Smooth muscle cell (in vitro differentiated cells): ENCODE results near the gene CLMN. TPM values are rescaled to one million over a fixed set of nuclear protein-coding genes. Genes with fewer than 3 reads are reported as not detected.
A peak's percentile ranks its signal among the peaks of the same experiment; 100 is the strongest.

Experiments
- DNase-seq: peaks from one replicate; lab custom pipeline; 2025; ENCODE audit not compliant: unreplicated experiment; lab: John Stamatoyannopoulos, UW
- H2AFZ ChIP-seq: fragments of 200-600 bp; sonication (generic); 2 replicates; pipeline ENCODE4 v1.6.0; 2016; ENCODE audit warnings: antibody characterized with exemption, low read depth, mild to moderate bottlenecking
- H3F3A ChIP-seq: fragments of 200-600 bp; sonication (generic); 2 replicates; pipeline ENCODE4 v1.6.0; 2017; ENCODE audit warnings: antibody characterized with exemption, low read depth
- H3K27ac ChIP-seq: fragments of 200-600 bp; sonication (generic); 2 replicates; pipeline ENCODE4 v1.5.1; 2016; ENCODE audit warnings: low read depth, mild to moderate bottlenecking
- H3K27me3 ChIP-seq: fragments of 200-600 bp; sonication (generic); 2 replicates; pipeline ENCODE4 v1.6.1; 2016; ENCODE audit warnings: low read depth, mild to moderate bottlenecking
- H3K36me3 ChIP-seq: fragments of 200-600 bp; sonication (generic); 2 replicates; pipeline ENCODE4 v1.5.1; 2016; ENCODE audit warnings: low read depth
- H3K4me1 ChIP-seq: fragments of 200-600 bp; sonication (generic); 2 replicates; pipeline ENCODE4 v1.5.1; 2016; ENCODE audit warnings: low read depth
- H3K4me2 ChIP-seq: fragments of 200-600 bp; sonication (generic); 2 replicates; pipeline ENCODE4 v1.6.0; 2016; ENCODE audit warnings: mild to moderate bottlenecking
- H3K4me3 ChIP-seq: fragments of 200-600 bp; sonication (generic); 2 replicates; pipeline ENCODE4 v1.5.1; 2016; ENCODE audit warnings: mild to moderate bottlenecking
- H3K79me2 ChIP-seq: fragments of 200-600 bp; sonication (generic); 2 replicates; pipeline ENCODE4 v1.6.0; 2016; ENCODE audit warnings: low read depth, mild to moderate bottlenecking
- H3K9ac ChIP-seq: fragments of 200-600 bp; sonication (generic); 2 replicates; pipeline ENCODE4 v1.6.0; 2016; ENCODE audit warnings: low read depth
- H3K9me3 ChIP-seq: fragments of 200-600 bp; sonication (generic); replicated peaks from 2 replicates; pipeline ENCODE4 v1.5.1; 2016; ENCODE audit warnings: low read depth
- H4K20me1 ChIP-seq: fragments of 200-600 bp; sonication (generic); 2 replicates; pipeline ENCODE4 v1.6.0; 2016; ENCODE audit warnings: low read depth
- CTCF ChIP-seq: fragments of 200-600 bp; sonication (generic); IDR thresholded peaks from 2 replicates; pipeline ENCODE4 v1.5.1; 2017; ENCODE audit warnings: borderline replicate concordance, mild to moderate bottlenecking, antibody characterized with exemption; ENCODE audit not compliant: insufficient read depth, poor library complexity, severe bottlenecking
- WGBS: methylation state at CpG from one replicate; pipeline ENCODE4 v1.1.7; 2016; ENCODE audit warnings: low lambda C conversion rate; 5-methylcytosine and 5-hydroxymethylcytosine counted together
- polyA plus RNA-seq: library from polyadenylated mRNA; unstranded; fragments of >200 nt; fragmentation: Nextera tagmentation; extraction: Ambion mirVana; gene quantifications from 2 replicates; pipeline ENCODE4 v1.2.1, GENCODE V29; 2016
- total RNA-seq: library from RNA; depleted of rRNA; stranded (reverse); fragments of >200 nt; gene quantifications from 2 replicates; pipeline ENCODE4 v1.2.3, GENCODE V29; 2014

CLMN gene
- total and polyA plus RNA-seq, 2 experiments from 2014 or later: 1.3 to 3.5 TPM

- WGBS: 50% methylated on average over 2 of the region's 2 CpGs
Observed at GRCh38 chr14:95162641-95163040, 157.1 kb downstream of the CLMN start.

GRCh38 chr14:95157327-95158189 is 162.2 kb downstream of the CLMN start, which contains the start of gene DICER1:
TSS of gene DICER1 (minus strand) at chr14:95157529. CDS start at chr14:95133458, 24,071 bp downstream.
- DNase-seq: peak; percentile 94
- Histone ChIP-seq H3K36me3 (no peaks in the 10 kb centered on the region), H3K4me3 (peak within 1 kb of the TSS; percentile 74), H3K4me2 (peak within 1 kb of the TSS; percentile 90), H2AFZ (peak within 1 kb of the TSS; percentile 98), H3K4me1 (peaks cover 15% of the 10 kb centered on the region), H3F3A (no peaks in the 10 kb centered on the region), H4K20me1 (peaks cover 38% of the 10 kb centered on the region), H3K79me2 (peaks cover 43% of the 10 kb centered on the region), H3K27ac (peak within 1 kb of the TSS; percentile 87), H3K9ac (peak within 1 kb of the TSS; percentile 96), H3K27me3 (no peaks in the 10 kb centered on the region), H3K9me3 (no peaks in the 10 kb centered on the region)
- WGBS: under 1% methylated on average over 68 of the region's 77 CpGs
- no peak for TF ChIP-seq CTCF

More at GRCh38 chr14:95162641-95163040, 157.1 kb downstream of the CLMN start:
- no peaks in the 10 kb centered on the region for H3K9me3 ChIP-seq
- peaks cover 11% of the 10 kb centered on the region for H3K4me1 ChIP-seq
- H3K4me2 ChIP-seq: no peak overlapping the region
- no peak overlapping the region for H3K27ac ChIP-seq
- no peak overlapping the region for H3K9ac ChIP-seq
- H2AFZ ChIP-seq: no peak overlapping the region
- no peak for TF ChIP-seq CTCF
- H3K4me3 ChIP-seq: no peak overlapping the region
- no peaks in the 10 kb centered on the region for H3F3A ChIP-seq
- H3K27me3 ChIP-seq: no peaks in the 10 kb centered on the region
- H4K20me1 ChIP-seq: no peaks in the 10 kb centered on the region
- no peaks in the 10 kb centered on the region for H3K79me2 ChIP-seq
- DNase-seq: no peak
- no peaks in the 10 kb centered on the region for H3K36me3 ChIP-seq

GRCh38 chr14:95157048-95157326 is 162.7 kb downstream of the CLMN start:
- no peaks in the 10 kb centered on the region for H3K36me3 ChIP-seq
- peak overlapping the region; percentile 74 for H3K4me3 ChIP-seq
- H3K27me3 ChIP-seq: no peaks in the 10 kb centered on the region
- H3K27ac ChIP-seq: peak overlapping the region; percentile 87
- H3K4me2 ChIP-seq: peak overlapping the region; percentile 90
- WGBS: under 1% methylated on average over 24 of the region's 50 CpGs
- peaks cover 49% of the 10 kb centered on the region for H3K79me2 ChIP-seq
- DNase-seq: no peak
- H3K9me3 ChIP-seq: no peaks in the 10 kb centered on the region
- H3K9ac ChIP-seq: peak overlapping the region; percentile 96
- H3K4me1 ChIP-seq: peaks cover 9% of the 10 kb centered on the region
- H4K20me1 ChIP-seq: peaks cover 44% of the 10 kb centered on the region
- H3F3A ChIP-seq: no peaks in the 10 kb centered on the region
- H2AFZ ChIP-seq: no peak overlapping the region
- TF ChIP-seq CTCF: no peak
